ENCODE data around the gene OR1J2. TPM values are rescaled to one million over a fixed set of nuclear protein-coding genes. Genes with fewer than 3 reads are reported as not detected.

OR1J2 gene
- not detected in 2 replicates for total RNA-seq

GRCh38 chr9:122510502-122510901 is at the start of gene OR1J2:
OR1J2 (plus strand) TSS chr9:122510802; CDS start chr9:122510802, 0 bp downstream.

GRCh38 chr9:122477826-122478225 is 32.8 kb upstream of the OR1J2 start, which contains the start of gene OR1J1:
OR1J1 (minus strand) TSS chr9:122477926; CDS start chr9:122477926, 0 bp downstream.

GRCh38 chr9:122518841-122519240 is 8.2 kb downstream of the OR1J2 start, which contains the start of gene OR1J4:
OR1J4 (plus strand) TSS chr9:122519141; CDS start chr9:122519141, 0 bp downstream.

GRCh38 chr9:122527193-122527592 is 16.6 kb downstream of the OR1J2 start, which contains the start of gene OR1N1:
OR1N1 (minus strand) TSS chr9:122527293; CDS start chr9:122527293, 0 bp downstream.

GRCh38 chr9:122552812-122553211 is 42.2 kb downstream of the OR1J2 start, which contains the start of gene OR1N2:
OR1N2 (plus strand) TSS chr9:122553112; CDS start chr9:122553212, 100 bp downstream.

Other genes starting within 250 kb of the OR1J2 start
- gene RBM18, start 246.0 kb upstream of the OR1J2 start, total RNA-seq = 10.4 and 13.8 TPM in 2 replicates
- 33.3 and 43.8 TPM in 2 replicates for gene MRRF, start 245.9 kb upstream of the OR1J2 start, total RNA-seq
- 7.5 and 9.4 TPM in 2 replicates for gene PTGS1, start 139.8 kb upstream of the OR1J2 start, total RNA-seq
- gene OR1J1, start 32.9 kb upstream of the OR1J2 start, total RNA-seq = not detected in 2 replicates
- not detected in 2 replicates for gene OR1J4, start 8.3 kb downstream of the OR1J2 start, total RNA-seq
- gene OR1N1, start 16.5 kb downstream of the OR1J2 start, total RNA-seq = not detected in 2 replicates
- gene OR1N2, start 42.3 kb downstream of the OR1J2 start, total RNA-seq = not detected in 2 replicates
- not detected in 2 replicates for gene OR1L8, start 72.6 kb downstream of the OR1J2 start, total RNA-seq
- gene OR1Q1, start 103.9 kb downstream of the OR1J2 start, total RNA-seq = not detected in 2 replicates
- gene OR1B1, start 146.8 kb downstream of the OR1J2 start, total RNA-seq = not detected in 2 replicates
- not detected in 2 replicates for gene OR1L1, start 150.9 kb downstream of the OR1J2 start, total RNA-seq
- not detected in 2 replicates for gene OR1L3, start 164.3 kb downstream of the OR1J2 start, total RNA-seq
- not detected in 2 replicates for gene OR1L4, start 213.2 kb downstream of the OR1J2 start, total RNA-seq
- not detected in 2 replicates for gene OR1L6, start 231.5 kb downstream of the OR1J2 start, total RNA-seq

Data from myometrial cell (primary cell).